Glomerular visceral epithelial cell (primary cell): Measurements from ENCODE around the gene TMPRSS4.

Experiments
- DNase-seq: peaks from one replicate; pipeline ENCODE4 v3.0.0-alpha.2; 2016; ENCODE audit errors: extremely low spot score

TMPRSS4 gene

GRCh38 chr11:118153976-118154375 lies 77.1 kb downstream of the TMPRSS4 start:
- DNase-seq = no peak

GRCh38 chr11:118154641-118155040 lies 77.8 kb downstream of the TMPRSS4 start:
- no peak for DNase-seq

GRCh38 chr11:118155776-118156530 lies 79.1 kb downstream of the TMPRSS4 start:
- DNase-seq = no peak

- DNase-seq = no peak
Observed at GRCh38 chr11:118156531-118157185, 79.8 kb downstream of the TMPRSS4 start.

- no peak for DNase-seq
Observed at GRCh38 chr11:118157186-118157895, 80.5 kb downstream of the TMPRSS4 start.

- DNase-seq = no peak
Observed at GRCh38 chr11:118161786-118162185, 84.9 kb downstream of the TMPRSS4 start.

- DNase-seq = no peak
Observed at GRCh38 chr11:118162846-118163245, 86.0 kb downstream of the TMPRSS4 start.

- no peak for DNase-seq
Observed at GRCh38 chr11:118163494-118163893, 86.6 kb downstream of the TMPRSS4 start.

GRCh38 chr11:118164885-118165284 lies 88.0 kb downstream of the TMPRSS4 start:
- no peak for DNase-seq

- DNase-seq = no peak
Observed at GRCh38 chr11:118166641-118167040, 89.8 kb downstream of the TMPRSS4 start.

GRCh38 chr11:118167253-118167652 lies 90.4 kb downstream of the TMPRSS4 start:
- no peak for DNase-seq

GRCh38 chr11:118167906-118168305 lies 91.0 kb downstream of the TMPRSS4 start:
- DNase-seq = no peak

- DNase-seq = no peak
Observed at GRCh38 chr11:118168316-118168715, 91.4 kb downstream of the TMPRSS4 start.

GRCh38 chr11:118168751-118169150 lies 91.9 kb downstream of the TMPRSS4 start:
- no peak for DNase-seq

GRCh38 chr11:118169300-118170140 lies 92.6 kb downstream of the TMPRSS4 start:
- no peak for DNase-seq

GRCh38 chr11:118170231-118170630 lies 93.4 kb downstream of the TMPRSS4 start:
- no peak for DNase-seq

GRCh38 chr11:118170882-118171268 lies 94.0 kb downstream of the TMPRSS4 start:
- DNase-seq = no peak
